Mesendoderm (in vitro differentiated cells): ENCODE measurements around the gene EMC10.

Experiments
- DNase-seq: peaks from one replicate; pipeline ENCODE4 v3.0.0; 2013
- H2AK5ac ChIP-seq: 2 replicates; pipeline ENCODE4 v1.6.1; 2013; ENCODE audit warnings: low read length, inconsistent platforms
- H2BK120ac ChIP-seq: 2 replicates; pipeline ENCODE4 v1.6.1; 2013; ENCODE audit warnings: low read depth, mild to moderate bottlenecking, low read length, moderate library complexity, mixed read lengths
- H2BK15ac ChIP-seq: replicated peaks from 2 replicates; pipeline ENCODE4 v1.6.1; 2013; ENCODE audit warnings: low read depth, mild to moderate bottlenecking, moderate library complexity
- H2BK5ac ChIP-seq: 2 replicates; pipeline ENCODE4 v1.6.1; 2013; ENCODE audit warnings: low read length, inconsistent platforms
- H3K18ac ChIP-seq: 2 replicates; pipeline ENCODE4 v1.6.1; 2013; ENCODE audit warnings: mild to moderate bottlenecking, low read length, mixed read lengths
- H3K23ac ChIP-seq: one replicate; pipeline ENCODE4 v1.6.1; 2013; ENCODE audit warnings: low read length
- H3K27ac ChIP-seq: 2 replicates; pipeline ENCODE4 v1.5.1; 2013; ENCODE audit warnings: low read depth, mild to moderate bottlenecking, inconsistent platforms, low read length, moderate library complexity
- H3K27me3 ChIP-seq: 2 replicates; pipeline ENCODE4 v1.6.1; 2013; ENCODE audit warnings: low read length, control low read depth, mild to moderate bottlenecking, inconsistent platforms; ENCODE audit not compliant: insufficient read depth, poor library complexity
- H3K36me3 ChIP-seq: 2 replicates; pipeline ENCODE4 v1.6.1; 2013; ENCODE audit warnings: low read length, inconsistent platforms; ENCODE audit not compliant: control insufficient read depth, insufficient read depth
- H3K4ac ChIP-seq: one replicate; pipeline ENCODE4 v1.6.1; 2013; ENCODE audit warnings: low read depth, mild to moderate bottlenecking, low read length, moderate library complexity
- H3K4me1 ChIP-seq: 2 replicates; pipeline ENCODE4 v1.6.1; 2013; ENCODE audit warnings: low read depth, low read length, inconsistent platforms; ENCODE audit not compliant: control insufficient read depth
- H3K4me2 ChIP-seq: 2 replicates; pipeline ENCODE4 v1.6.1; 2013; ENCODE audit warnings: low read length
- H3K4me3 ChIP-seq: 2 replicates; pipeline ENCODE4 v1.5.1; 2013; ENCODE audit warnings: mild to moderate bottlenecking, low read length
- H3K56ac ChIP-seq: one replicate; pipeline ENCODE4 v1.6.1; 2013; ENCODE audit warnings: low read length
- H3K79me1 ChIP-seq: 2 replicates; pipeline ENCODE4 v1.6.1; 2013; ENCODE audit warnings: low read length, inconsistent platforms
- H3K79me2 ChIP-seq: 2 replicates; pipeline ENCODE4 v1.6.1; 2013; ENCODE audit warnings: mild to moderate bottlenecking, low read length; ENCODE audit not compliant: control insufficient read depth, insufficient read depth
- H3K9ac ChIP-seq: 2 replicates; pipeline ENCODE4 v1.6.1; 2013; ENCODE audit warnings: low read length, inconsistent platforms
- H4K5ac ChIP-seq: one replicate; pipeline ENCODE4 v1.6.1; 2013; ENCODE audit warnings: low read length
- H4K8ac ChIP-seq: one replicate; pipeline ENCODE4 v1.6.1; 2013; ENCODE audit warnings: low read depth, mild to moderate bottlenecking, control low read depth, low read length, moderate library complexity
- WGBS: extraction: QIAGEN DNeasy Blood & Tissue Kit; methylation state at CpG from one replicate; pipeline ENCODE4 v1.1.7; 2013; ENCODE audit warnings: low lambda C conversion rate, missing lambda C conversion rate; ENCODE audit not compliant: insufficient coverage; ENCODE audit errors: extremely low coverage; 5-methylcytosine and 5-hydroxymethylcytosine counted together

Gene EMC10

DNA sequence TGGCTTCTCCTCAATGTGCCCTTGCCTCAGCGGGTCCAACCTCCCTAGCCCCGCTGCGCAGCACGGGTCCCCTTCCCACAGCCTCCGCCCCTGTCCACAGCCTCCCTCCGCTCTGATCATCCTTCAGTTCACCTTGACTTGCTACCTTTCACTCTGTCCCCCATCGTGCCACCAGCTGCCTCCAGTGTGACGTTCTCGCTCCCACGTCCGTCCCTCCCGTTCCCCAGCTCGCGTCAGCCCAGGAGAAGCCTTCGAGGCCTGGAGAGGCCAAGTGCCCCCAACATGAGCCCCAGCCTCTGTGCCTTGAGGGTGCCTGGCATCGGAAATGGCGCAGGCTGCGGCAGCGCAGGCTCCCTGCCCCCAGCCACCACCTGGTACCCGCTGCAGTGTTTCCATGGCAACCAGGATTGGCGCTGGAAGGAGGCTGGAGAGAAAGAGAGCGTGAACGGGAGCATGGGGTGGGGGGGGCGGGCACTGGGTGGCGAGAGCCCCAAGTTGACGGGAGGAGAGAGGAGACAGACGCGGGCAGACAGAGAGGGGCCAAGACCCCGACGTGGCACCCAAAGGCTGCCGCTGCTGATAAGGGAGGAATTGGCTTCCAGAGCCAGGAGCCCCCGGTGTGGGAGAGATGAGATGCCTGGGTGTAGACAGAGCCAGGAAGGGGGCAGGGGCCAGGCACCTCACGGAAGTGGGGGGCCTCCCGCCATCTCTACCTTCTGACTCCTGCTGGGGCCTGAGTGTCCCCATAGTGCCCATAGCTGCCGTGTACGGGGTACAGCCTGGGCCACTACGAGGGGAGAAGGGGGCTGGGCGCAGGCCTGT, 38.2 kb downstream of the EMC10 start:
- H3K79me1 ChIP-seq, result no peaks in the 10 kb centered on the region
- no peak overlapping the region for H3K23ac ChIP-seq
- no peak overlapping the region for H2BK15ac ChIP-seq
- H3K56ac ChIP-seq, result no peak overlapping the region
- H2BK5ac ChIP-seq, result no peak overlapping the region
- H3K27ac ChIP-seq, result no peak overlapping the region
- no peak overlapping the region for H3K4me3 ChIP-seq
- no peaks in the 10 kb centered on the region for H3K4me1 ChIP-seq
- H4K8ac ChIP-seq, result no peak overlapping the region
- no peak overlapping the region for H3K9ac ChIP-seq
- H2BK120ac ChIP-seq, result no peak overlapping the region
- no peak for DNase-seq
- no peaks in the 10 kb centered on the region for H3K27me3 ChIP-seq
- no peak overlapping the region for H4K5ac ChIP-seq
- no CpG with 5 or more reads among the region's 38 CpGs for WGBS
- no peaks in the 10 kb centered on the region for H3K36me3 ChIP-seq
- no peak overlapping the region for H3K4me2 ChIP-seq
- H3K4ac ChIP-seq, result no peak overlapping the region
- no peak overlapping the region for H2AK5ac ChIP-seq
- no peaks in the 10 kb centered on the region for H3K79me2 ChIP-seq
- H3K18ac ChIP-seq, result no peak overlapping the region

DNA sequence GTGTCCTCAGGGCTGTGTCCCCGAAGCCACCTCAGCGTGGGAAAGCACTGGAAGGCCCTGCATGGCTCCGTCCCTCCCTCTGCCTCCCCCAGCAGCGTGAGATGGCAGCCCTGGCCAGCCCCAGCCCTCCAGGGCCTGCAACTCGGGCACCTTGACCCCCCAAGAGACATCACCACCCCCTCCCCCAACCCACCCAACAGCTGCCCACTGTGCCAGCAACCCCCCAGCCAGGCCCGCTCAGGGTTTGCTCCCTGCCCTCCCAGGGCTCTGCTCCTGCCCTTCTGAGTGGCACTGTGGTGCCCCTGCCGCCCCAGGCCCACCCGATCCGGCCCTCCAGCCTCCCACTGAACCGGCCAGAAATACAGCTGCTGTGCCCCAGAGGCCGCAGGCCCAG, 38.9 kb downstream of the EMC10 start:
- H3K79me2 ChIP-seq, result no peaks in the 10 kb centered on the region
- no peak overlapping the region for H3K4me3 ChIP-seq
- H2BK5ac ChIP-seq, result no peak overlapping the region
- no peak overlapping the region for H3K4ac ChIP-seq
- WGBS, result no CpG with 5 or more reads among the region's 11 CpGs
- H3K56ac ChIP-seq, result no peak overlapping the region
- no peak overlapping the region for H3K4me2 ChIP-seq
- no peak overlapping the region for H4K8ac ChIP-seq
- no peak overlapping the region for H2AK5ac ChIP-seq
- H3K9ac ChIP-seq, result no peak overlapping the region
- DNase-seq, result no peak
- H3K36me3 ChIP-seq, result no peaks in the 10 kb centered on the region
- no peak overlapping the region for H4K5ac ChIP-seq
- H3K79me1 ChIP-seq, result no peaks in the 10 kb centered on the region
- no peaks in the 10 kb centered on the region for H3K4me1 ChIP-seq
- no peak overlapping the region for H2BK15ac ChIP-seq
- no peak overlapping the region for H2BK120ac ChIP-seq
- no peak overlapping the region for H3K27ac ChIP-seq
- no peak overlapping the region for H3K23ac ChIP-seq
- no peaks in the 10 kb centered on the region for H3K27me3 ChIP-seq
- H3K18ac ChIP-seq, result no peak overlapping the region

DNA sequence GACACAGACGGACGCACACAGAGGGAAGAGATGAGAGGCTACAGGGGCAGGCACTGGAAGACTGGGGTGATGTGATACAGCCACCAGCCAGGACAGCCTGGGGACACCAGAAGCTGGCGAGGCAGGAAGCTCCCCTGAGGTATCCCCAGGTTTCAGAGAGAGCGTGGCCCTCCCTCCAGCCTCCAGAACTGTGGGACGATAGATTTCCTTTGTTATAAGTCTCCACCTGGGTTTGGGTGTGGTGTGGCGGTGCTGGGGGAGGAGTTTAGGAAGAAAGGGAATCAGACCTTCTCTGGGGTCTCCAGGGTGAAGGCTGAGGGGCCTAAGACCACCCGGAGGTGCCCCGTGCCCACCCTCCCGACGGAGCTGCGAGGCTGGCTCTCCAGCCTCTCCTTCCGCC, 40.1 kb downstream of the EMC10 start:
- no peaks in the 10 kb centered on the region for H3K79me1 ChIP-seq
- no peak overlapping the region for H4K8ac ChIP-seq
- no CpG with 5 or more reads among the region's 12 CpGs for WGBS
- H3K27me3 ChIP-seq, result no peaks in the 10 kb centered on the region
- no peak overlapping the region for H2BK15ac ChIP-seq
- no peak overlapping the region for H4K5ac ChIP-seq
- no peaks in the 10 kb centered on the region for H3K4me1 ChIP-seq
- H3K36me3 ChIP-seq, result no peaks in the 10 kb centered on the region
- H3K56ac ChIP-seq, result peak overlapping the region; percentile 56
- H3K4ac ChIP-seq, result no peak overlapping the region
- no peak overlapping the region for H3K18ac ChIP-seq
- H2AK5ac ChIP-seq, result no peak overlapping the region
- no peak for DNase-seq
- H3K27ac ChIP-seq, result no peak overlapping the region
- no peak overlapping the region for H3K4me2 ChIP-seq
- peak overlapping the region; percentile 19 for H3K9ac ChIP-seq
- no peaks in the 10 kb centered on the region for H3K79me2 ChIP-seq
- H2BK5ac ChIP-seq, result no peak overlapping the region
- no peak overlapping the region for H2BK120ac ChIP-seq
- no peak overlapping the region for H3K23ac ChIP-seq
- no peak overlapping the region for H3K4me3 ChIP-seq

DNA sequence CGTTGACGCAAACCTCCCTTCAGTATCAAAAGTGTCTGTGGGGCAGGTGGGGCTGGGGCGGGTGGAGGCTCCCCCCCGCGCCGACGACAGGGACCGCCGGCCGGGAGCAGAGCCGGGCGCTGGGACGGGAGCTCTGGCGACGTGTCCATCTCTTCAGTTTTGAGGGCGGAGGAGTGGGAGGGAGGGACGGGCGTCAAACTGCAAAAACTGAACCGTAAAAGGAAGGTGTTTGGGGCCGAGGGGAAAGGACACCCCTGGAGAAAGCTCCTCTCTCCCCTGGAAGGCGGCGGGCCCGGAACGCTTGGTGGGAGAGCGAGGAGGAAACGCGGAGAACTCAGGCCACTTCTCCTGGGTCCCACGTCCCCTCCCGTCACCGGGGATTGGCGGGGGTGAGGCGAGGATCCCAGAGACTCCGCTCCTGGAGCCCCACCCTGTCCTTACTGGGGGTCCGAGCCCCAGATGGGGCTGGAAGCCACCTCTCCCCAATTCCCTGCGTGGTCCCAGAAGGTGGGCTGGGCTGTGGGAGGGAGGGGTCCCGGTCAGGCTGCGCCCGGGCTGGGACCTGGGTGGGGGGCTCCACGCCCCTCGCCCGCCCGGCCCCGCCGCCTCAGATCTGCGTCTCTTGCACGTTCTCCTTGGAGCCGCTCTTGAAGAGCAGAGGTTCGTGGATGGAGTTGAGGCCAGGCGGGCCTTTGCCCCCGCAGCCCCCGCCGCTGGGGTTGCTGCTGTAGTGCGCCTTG, 40.8 kb downstream of the EMC10 start:
- no CpG with 5 or more reads among the region's 53 CpGs for WGBS
- Histone ChIP-seq H2BK15ac (no peak overlapping the region), H3K79me1 (no peaks in the 10 kb centered on the region), H4K5ac (no peak overlapping the region), H3K79me2 (no peaks in the 10 kb centered on the region), H3K23ac (no peak overlapping the region), H3K36me3 (no peaks in the 10 kb centered on the region), H3K27me3 (no peaks in the 10 kb centered on the region), H2BK5ac (no peak overlapping the region), H3K9ac (no peak overlapping the region), H2BK120ac (no peak overlapping the region), H2AK5ac (no peak overlapping the region), H3K4me2 (no peak overlapping the region), H3K4me1 (no peaks in the 10 kb centered on the region), H3K56ac (peak overlapping the region; percentile 25), H3K18ac (no peak overlapping the region), H3K4ac (no peak overlapping the region), H4K8ac (no peak overlapping the region), H3K27ac (no peak overlapping the region), H3K4me3 (no peak overlapping the region)
- DNase-seq, result no peak

DNA sequence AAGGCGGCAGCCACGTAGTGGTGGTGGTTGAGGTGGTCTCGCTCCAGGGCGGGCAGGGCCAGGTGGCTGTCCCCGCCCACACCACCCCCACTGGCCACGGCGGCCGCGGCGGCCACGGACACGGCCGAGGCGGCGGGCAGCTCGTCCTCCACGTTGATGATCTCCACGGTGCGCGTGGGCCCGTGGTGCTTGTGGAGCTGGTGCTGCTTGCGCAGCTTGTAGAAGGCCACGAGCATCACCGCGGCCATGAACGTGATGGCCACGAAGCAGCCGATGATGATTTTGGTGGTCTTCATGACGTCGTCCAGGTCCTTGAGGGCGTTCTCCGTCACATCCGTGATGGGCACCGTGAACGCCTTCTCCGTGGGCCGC, 41.4 kb downstream of the EMC10 start:
- no peak overlapping the region for H3K27ac ChIP-seq
- H3K79me1 ChIP-seq, result no peaks in the 10 kb centered on the region
- H3K4me3 ChIP-seq, result no peak overlapping the region
- H2BK15ac ChIP-seq, result no peak overlapping the region
- no peak overlapping the region for H3K56ac ChIP-seq
- H3K79me2 ChIP-seq, result no peaks in the 10 kb centered on the region
- H4K5ac ChIP-seq, result no peak overlapping the region
- WGBS, result no CpG with 5 or more reads among the region's 37 CpGs
- H3K4me2 ChIP-seq, result no peak overlapping the region
- H3K9ac ChIP-seq, result no peak overlapping the region
- no peak overlapping the region for H3K4ac ChIP-seq
- H3K4me1 ChIP-seq, result no peaks in the 10 kb centered on the region
- no peak overlapping the region for H2AK5ac ChIP-seq
- H2BK120ac ChIP-seq, result no peak overlapping the region
- H3K27me3 ChIP-seq, result no peaks in the 10 kb centered on the region
- no peaks in the 10 kb centered on the region for H3K36me3 ChIP-seq
- no peak overlapping the region for H4K8ac ChIP-seq
- no peak for DNase-seq
- H3K23ac ChIP-seq, result no peak overlapping the region
- H3K18ac ChIP-seq, result no peak overlapping the region
- no peak overlapping the region for H2BK5ac ChIP-seq
